HG03135 (cell line): Measurements from ENCODE around the gene NELL2.
"Not testable (repeated sequence)": the region's sequence is repeated elsewhere in the genome, so short reads cannot be mapped to it uniquely, and the experiment has no call there.

Experiments
- ATAC-seq: cut with Tn5 transposase; IDR thresholded peaks from one replicate; pipeline ENCODE4 v1.9.1; 2021; ENCODE audit warnings: mild to moderate bottlenecking, moderate library complexity; ENCODE audit not compliant: unreplicated experiment

The NELL2 gene

DNA sequence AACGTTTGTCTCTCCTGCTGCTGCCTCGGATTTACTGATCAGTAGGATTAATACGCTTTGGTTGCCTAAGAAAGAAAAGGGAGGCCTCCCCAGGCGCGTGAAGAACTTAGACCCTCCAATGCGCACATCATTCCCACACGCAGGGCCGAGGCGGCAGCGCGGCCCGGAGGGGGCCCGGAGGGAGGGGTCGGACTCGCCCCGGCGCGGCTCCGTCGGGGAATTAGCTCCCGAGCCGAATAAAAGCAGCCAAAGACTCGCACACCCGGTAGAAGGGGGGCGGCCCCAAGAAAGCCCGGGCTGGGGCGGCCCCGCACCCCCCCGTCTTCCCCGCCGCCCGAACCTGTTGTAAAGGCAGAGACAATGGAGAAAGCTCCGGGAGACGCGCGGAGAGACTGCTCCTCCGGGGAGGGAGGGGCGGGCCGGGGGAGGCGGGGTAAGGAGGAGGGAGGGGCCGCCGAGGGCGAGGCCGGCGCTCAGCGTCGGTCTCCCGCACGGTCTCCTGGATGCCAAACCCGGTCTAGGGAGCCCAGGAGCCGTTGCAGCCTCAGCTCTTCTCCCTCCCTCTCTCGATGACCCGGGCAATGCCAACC is at the start of gene NELL2:
Gene NELL2 (minus strand): TSS at position 362 of the 590 bp plus-strand sequence. CDS start 446 bp downstream, outside the sequence.
- no peak for ATAC-seq

DNA sequence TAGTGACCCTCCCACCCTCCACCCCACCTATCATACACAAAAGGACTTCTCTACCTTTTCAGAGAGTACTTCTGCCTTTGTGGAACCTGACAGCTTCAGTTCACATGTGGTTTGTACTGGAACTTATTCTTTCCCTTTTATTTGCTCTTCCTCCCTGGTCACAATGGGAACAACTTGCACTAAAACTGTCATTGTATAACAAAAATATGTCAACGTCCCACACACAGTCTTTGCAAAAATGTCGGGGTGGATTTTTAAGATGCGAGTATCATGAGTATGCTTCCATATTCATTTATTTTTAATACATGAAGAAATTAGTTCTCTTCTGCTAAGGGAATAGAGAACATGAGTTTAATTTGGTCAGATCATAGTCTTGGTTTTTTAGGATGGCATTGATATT is 45.6 kb upstream of the NELL2 start:
- ATAC-seq, result no peak

- ATAC-seq, result no peak
Measured at GRCh38 chr12:44917141-44917540, 41.0 kb upstream of the NELL2 start.

- ATAC-seq, result no peak
Measured at GRCh38 chr12:44915958-44916357, 39.8 kb upstream of the NELL2 start.

DNA sequence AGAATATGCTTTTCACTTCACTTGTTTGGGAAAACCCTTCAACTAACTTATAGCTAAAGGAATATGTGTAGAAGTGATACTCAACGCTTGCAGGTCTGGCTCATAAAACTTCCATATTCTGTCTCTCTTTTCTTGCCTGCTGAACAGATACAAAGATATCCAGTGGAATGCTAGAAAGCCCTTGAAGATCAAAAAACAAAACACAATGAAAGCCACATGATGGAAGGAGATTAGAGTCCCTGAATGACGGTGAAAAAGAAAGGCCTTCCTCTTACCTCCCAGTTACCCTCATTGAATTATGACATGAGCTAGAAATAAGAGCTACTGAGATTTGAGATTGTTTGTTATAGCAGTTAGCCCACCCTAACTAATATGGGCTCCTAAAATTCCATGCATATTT is 28.2 kb upstream of the NELL2 start:
- no peak for ATAC-seq

DNA sequence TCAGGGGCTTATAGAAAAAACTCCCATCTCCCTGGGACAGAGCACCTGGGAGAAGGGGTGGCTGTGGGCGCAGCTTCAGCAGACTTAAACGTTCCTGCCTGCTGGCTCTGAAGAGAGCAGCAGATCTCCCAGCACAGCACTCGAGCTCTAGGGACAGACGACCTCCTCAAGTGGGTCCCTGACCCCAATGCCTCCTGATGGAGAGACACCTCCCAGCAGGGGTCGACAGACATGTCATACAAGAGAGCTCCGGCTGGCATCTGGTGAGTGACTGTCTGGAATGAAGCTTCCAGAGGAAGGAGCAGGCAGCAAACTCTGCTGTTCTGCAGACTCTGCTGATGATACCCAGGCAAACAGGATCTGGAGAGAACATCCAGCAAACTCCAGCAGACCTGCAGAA is 22.0 kb upstream of the NELL2 start:
- not testable (repeated sequence) for ATAC-seq

DNA sequence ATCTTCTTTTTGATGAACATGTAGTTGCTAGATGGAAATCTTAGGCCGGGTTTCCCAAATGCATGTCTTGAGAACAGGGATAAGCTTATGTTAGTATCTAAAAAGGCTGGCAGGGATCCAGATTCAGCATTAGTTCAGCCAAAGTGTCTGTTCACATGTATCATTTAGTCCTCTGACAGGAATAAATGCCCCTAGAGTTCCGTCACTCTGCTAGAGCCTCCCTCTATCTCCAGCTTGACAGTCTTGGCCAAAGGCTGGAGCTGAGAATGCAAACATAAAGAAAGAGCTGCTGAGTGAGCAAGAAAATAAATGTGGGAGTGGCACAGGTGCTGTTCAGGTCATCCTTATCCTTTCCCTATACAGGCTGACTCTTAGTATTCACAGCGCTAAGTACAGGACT is 13.8 kb upstream of the NELL2 start:
- no peak for ATAC-seq

GRCh38 chr12:44889162-44889561 is 13.0 kb upstream of the NELL2 start:
- ATAC-seq, result no peak

- ATAC-seq, result no peak
Measured at GRCh38 chr12:44885902-44886301, 9.8 kb upstream of the NELL2 start.

DNA sequence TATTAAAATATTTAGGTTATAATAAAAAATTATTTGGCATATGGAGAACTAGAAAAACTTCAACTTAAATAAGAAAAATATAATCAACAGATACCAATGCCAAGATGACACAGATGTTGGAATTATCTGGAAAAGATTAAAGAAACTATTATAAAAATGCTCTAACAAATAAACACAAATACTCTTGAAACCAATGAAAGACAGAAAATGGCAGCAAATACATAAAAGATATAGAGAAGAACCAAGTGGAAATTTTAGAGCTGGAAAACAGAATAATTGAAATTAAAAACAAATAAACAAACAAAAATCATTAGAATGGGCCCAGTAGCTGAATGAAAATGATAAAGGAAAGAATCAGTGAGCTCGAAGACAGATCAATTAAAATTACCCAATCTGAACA is 5.1 kb upstream of the NELL2 start:
- no peak for ATAC-seq

GRCh38 chr12:44876544-44877410 is 662 bp upstream of the NELL2 start:
- ATAC-seq, result no peak

GRCh38 chr12:44875417-44875953 is 630 bp downstream of the NELL2 start:
- ATAC-seq, result no peak

GRCh38 chr12:44874981-44875416 is 1.1 kb downstream of the NELL2 start:
- ATAC-seq, result no peak

- ATAC-seq, result no peak
Measured at GRCh38 chr12:44873898-44874297, 2.2 kb downstream of the NELL2 start.

- no peak for ATAC-seq
Measured at GRCh38 chr12:44869503-44869902, 6.6 kb downstream of the NELL2 start.

DNA sequence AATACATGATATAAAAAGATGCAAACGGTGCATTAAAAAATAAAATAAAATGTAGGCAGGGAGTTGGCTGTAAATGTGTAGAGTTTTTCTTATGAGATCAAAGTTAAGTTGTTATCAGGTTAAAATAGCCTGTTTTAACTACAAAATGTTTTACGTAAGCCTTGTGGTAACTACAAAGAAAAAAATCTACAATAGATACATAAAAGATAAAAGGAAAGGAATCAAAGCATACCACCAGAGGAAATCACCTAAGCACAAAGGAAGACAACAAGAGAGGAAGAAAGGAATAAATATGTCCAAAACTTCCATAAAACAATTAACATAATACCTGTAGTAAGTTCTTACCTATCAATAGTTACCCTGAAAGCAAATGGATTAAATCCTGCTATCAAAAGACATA is 12.2 kb downstream of the NELL2 start:
- no peak for ATAC-seq

DNA sequence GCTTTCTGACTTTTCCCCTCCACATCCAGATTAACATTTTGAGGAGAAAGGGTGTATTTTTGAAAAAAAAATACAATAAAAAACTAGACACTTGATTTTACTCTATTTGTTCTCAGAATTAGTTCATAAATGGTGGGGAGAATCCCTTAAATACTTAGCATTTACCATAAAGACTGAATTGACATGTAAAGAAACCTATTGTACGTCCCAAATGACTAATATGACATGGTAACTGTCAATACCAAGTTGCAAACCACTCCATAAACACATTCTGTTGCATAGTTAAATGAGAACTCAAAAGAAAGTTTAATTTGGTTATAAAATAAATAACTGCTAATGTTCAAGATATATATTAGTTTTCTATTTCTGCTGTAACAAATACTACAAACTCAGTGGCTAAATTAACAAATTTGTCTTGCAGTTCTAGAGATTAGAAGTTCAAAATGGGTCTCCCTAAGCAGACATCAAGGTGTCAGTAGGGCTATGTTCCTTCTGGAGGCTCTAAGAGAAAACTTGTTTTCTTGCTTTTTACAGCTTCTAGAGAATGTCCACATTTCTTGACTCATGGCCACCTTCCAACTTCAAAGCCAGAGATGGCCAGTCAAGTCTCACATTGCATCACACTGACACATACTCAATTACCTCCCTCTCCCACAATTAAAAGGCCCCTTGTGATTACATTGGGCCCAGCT is 16.0 kb downstream of the NELL2 start:
- ATAC-seq, result no peak

DNA sequence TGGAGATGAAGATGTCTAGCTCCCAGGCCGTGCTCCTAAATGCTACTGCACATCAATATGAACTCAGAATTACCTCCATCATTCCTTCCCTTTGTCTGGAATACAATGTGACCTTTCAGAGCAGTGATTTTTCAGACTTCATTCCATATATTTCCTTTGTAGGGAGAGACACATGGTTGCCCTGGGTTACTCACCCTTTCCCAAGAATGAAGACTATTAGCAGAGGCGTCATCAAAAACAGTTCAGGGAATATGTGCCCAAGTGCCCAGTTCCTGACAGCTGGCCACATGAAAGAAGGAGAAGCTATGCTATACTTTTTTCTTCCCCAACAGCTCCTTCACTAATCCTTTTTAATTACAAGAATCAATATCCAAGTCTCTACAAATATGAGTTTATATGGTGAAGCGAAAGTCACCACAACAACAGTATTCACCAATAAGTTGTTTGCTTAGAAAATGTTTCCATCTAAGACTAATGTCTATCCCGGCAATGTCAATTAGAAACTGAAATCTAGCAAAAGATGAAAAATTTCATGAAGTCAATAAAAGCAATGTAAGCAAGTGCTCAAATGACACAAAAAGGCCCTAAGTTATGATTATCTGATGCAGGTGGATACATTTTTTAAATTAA is 17.8 kb downstream of the NELL2 start:
- no peak for ATAC-seq

GRCh38 chr12:44852483-44852882 is 23.6 kb downstream of the NELL2 start:
- no peak for ATAC-seq

DNA sequence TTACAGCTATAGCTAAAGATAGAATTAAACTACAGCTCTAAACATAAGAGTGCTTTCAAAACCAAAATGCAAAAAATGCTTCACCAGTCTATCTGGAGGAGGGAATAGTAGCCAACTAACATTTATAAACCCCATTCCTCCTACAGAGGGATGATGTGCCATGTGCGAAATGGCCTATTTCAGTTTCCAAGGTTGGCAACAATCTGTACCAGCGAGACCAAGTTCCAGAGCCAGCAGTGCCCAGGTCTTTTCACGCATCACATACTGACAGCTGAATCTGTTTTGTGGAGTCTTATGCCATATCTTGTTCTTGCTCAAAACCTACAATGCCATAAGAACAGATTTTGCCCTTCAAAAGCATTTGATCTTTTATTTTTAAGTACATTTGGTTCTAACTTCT is 24.5 kb downstream of the NELL2 start:
- ATAC-seq, result no peak

GRCh38 chr12:44848703-44849085 is 27.4 kb downstream of the NELL2 start:
- peak; percentile 66 for ATAC-seq
